Stomach (tissue), 9 donors: ENCODE data around the gene MTHFR. TPM values are rescaled to one million over a fixed set of nuclear protein-coding genes. Genes with fewer than 3 reads are reported as not detected.

Experiments used
- DNase-seq, 2 donors: peaks; one replicate each; pipeline versions ENCODE4 v3.0.0 to v3.0.0-alpha.2; 2013 to 2019
- H3K27ac ChIP-seq, 5 donors: fragments of 200-600 bp in 4 of 5; sonication (generic) in 4 of 5; one replicate each; pipeline ENCODE4 v1.5.1; 2013 to 2019; ENCODE audit warnings: mild to moderate bottlenecking in 1 of 5, moderate library complexity in 1 of 5
- H3K27me3 ChIP-seq, 3 donors: fragments of 200-600 bp; sonication (generic); one replicate each; pipeline ENCODE4 v1.5.1; 2017 to 2019; ENCODE audit warnings: mixed run types in 1 of 3
- H3K36me3 ChIP-seq, 4 donors: fragments of 200-600 bp; sonication (generic); 1 replicate in 3 of 4; 2 replicates in 1 of 4; pipeline ENCODE4 v1.5.1; 2016 to 2019
- H3K4me1 ChIP-seq, 4 donors: fragments of 200-600 bp; sonication (generic); one replicate each; pipeline ENCODE4 v1.5.1; 2016 to 2019
- H3K4me3 ChIP-seq, 4 donors: fragments of 200-600 bp; sonication (generic) in 3 of 4; one replicate each; pipeline ENCODE4 v1.5.1; 2016 to 2019; ENCODE audit warnings: mild to moderate bottlenecking in 1 of 4
- H3K9me3 ChIP-seq, 4 donors: fragments of 200-600 bp; sonication (generic); one replicate each; pipeline ENCODE4 v1.5.1; 2016 to 2019
- CTCF ChIP-seq, 7 experiments: fragments of 450-650 bp in 4 of 7; fragments of 200-600 bp in 3 of 7; sonication (generic) in 3 of 7; IDR thresholded peaks; one replicate each; pipeline ENCODE4 v1.5.1; 2016 to 2019; ENCODE audit warnings: antibody characterized with exemption in 7 of 7, control low read depth in 2 of 7, mild to moderate bottlenecking in 1 of 7
- EP300 ChIP-seq: sonication (generic); formaldehyde crosslinking; IDR thresholded peaks from one replicate; pipeline ENCODE4 v1.6.1; 2017; ENCODE audit warnings: antibody characterized with exemption
- POLR2A ChIP-seq, 4 donors: fragments of 450-650 bp; IDR thresholded peaks; one replicate each; pipeline ENCODE4 v1.6.1; 2016; ENCODE audit warnings: antibody characterized with exemption in 4 of 4, control low read depth in 2 of 4, mild to moderate bottlenecking in 1 of 4, moderate library complexity in 1 of 4
- POLR2AphosphoS5 ChIP-seq, 3 donors: sonication (generic); formaldehyde crosslinking; IDR thresholded peaks; one replicate each; pipeline ENCODE4 v1.6.1; 2016; ENCODE audit warnings: antibody characterized with exemption in 3 of 3
- WGBS, 5 donors: extraction: QIAGEN DNeasy Blood & Tissue Kit in 3 of 5; methylation state at CpG; one replicate each; pipeline versions ENCODE4 v1.1.5 to v1.1.7; 2013 to 2018; 5-methylcytosine and 5-hydroxymethylcytosine counted together
- intact Hi-C: fragments of 100-400 bp; cut with DNase I; formaldehyde crosslinking; loops from one replicate; pipeline ENCODE4 v1.15.1; 2023; ENCODE audit warnings: low total_unique reads
- polyA plus RNA-seq, 3 donors: library from polyadenylated mRNA; stranded (reverse); fragments of 200-250 nt; gene quantifications; one replicate each; pipeline ENCODE4 v1.2.3, GENCODE V29; 2013
- total RNA-seq, 5 donors: library from RNA; depleted of rRNA; stranded (reverse); fragments of >200 nt; gene quantifications; one replicate each; pipeline versions ENCODE4 v1.1.0 to v1.2.3, GENCODE V29; 2014 to 2016
- donor health status: healthy with polysubstance abuse.
- donor health status: Bipolar disorder and iron deficiency.
- donor health status: healthy.

MTHFR gene
- total and polyA plus RNA-seq, 8 donors: 5.3 to 171 (median 49.1) TPM

- TF ChIP-seq EP300 (no peak), CTCF (IDR thresholded peaks at IDR 0.05) (no peak), POLR2A (IDR thresholded peaks at IDR 0.05) (no peak), POLR2AphosphoS5 (IDR thresholded peaks at IDR 0.05) (no peak)
- 46 to 53% (median 50%) methylated on average over 11 of the region's 11 CpGs for WGBS, 5 donors
Observed at GRCh38 chr1:11850156-11850555, 44.4 kb upstream of the MTHFR start.

DNA sequence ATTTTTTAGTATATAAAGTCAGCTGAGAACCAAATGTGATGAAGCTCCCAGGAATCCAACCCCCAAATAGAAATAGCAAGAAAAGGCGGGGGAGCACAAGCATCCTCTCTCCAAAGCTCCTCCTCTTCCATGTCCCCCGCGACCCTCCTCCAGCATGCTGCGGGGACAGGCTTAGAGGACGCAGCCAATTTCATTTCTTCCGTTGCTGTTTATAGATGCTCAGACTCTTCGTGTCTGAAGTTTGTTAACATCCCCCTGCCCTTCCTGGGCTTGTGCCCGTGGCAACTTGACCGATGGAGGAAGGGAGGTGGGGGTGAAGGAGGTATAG is 42.6 kb upstream of the MTHFR start:
- Histone ChIP-seq H3K4me1 (peaks cover 0 to 6% (median 2%) of the 10 kb centered on the region in 4 donors), H3K36me3 (peaks cover 6 to 43% (median 34%) of the 10 kb centered on the region in 4 donors), H3K27me3 (peaks cover 0 to 3% (median 0%) of the 10 kb centered on the region in 3 donors), H3K4me3 (no peak overlapping the region), H3K9me3 (no peaks in the 10 kb centered on the region), H3K27ac (no peak overlapping the region)
- 67 to 85% (median 81%) methylated on average over 9 of the region's 9 CpGs for WGBS, 5 donors
- TF ChIP-seq POLR2A (IDR thresholded peaks at IDR 0.05): no peak
- TF ChIP-seq POLR2AphosphoS5 (IDR thresholded peaks at IDR 0.05): no peak
- intact Hi-C loops: no loop called here
- no peak for DNase-seq

More at GRCh38 chr1:11850156-11850555, 44.4 kb upstream of the MTHFR start:
- Histone ChIP-seq H3K4me1 (peaks cover 0 to 6% (median 2%) of the 10 kb centered on the region in 4 donors), H3K9me3 (no peaks in the 10 kb centered on the region), H3K27ac (no peak overlapping the region), H3K36me3 (peaks cover 0 to 25% (median 16%) of the 10 kb centered on the region in 4 donors), H3K4me3 (no peak overlapping the region), H3K27me3 (peaks cover 0 to 11% (median 3%) of the 10 kb centered on the region in 3 donors)
- DNase-seq: no peak
- intact Hi-C loops: no loop called here

- peaks cover 0 to 9% (median 3%) of the 10 kb centered on the region in 4 donors for H3K4me1 ChIP-seq
- H3K36me3 ChIP-seq: peaks cover 6 to 48% (median 39%) of the 10 kb centered on the region in 4 donors
- 57 to 67% (median 60%) methylated on average over 18 of the region's 18 CpGs for WGBS, 5 donors
- no peak within 1 kb of the TSS for H3K27ac ChIP-seq
- H3K4me3 ChIP-seq: no peak within 1 kb of the TSS
- TF ChIP-seq CTCF (IDR thresholded peaks at IDR 0.05) (no peak), POLR2AphosphoS5 (IDR thresholded peaks at IDR 0.05) (no peak), POLR2A (IDR thresholded peaks at IDR 0.05) (no peak), EP300 (no peak)
- intact Hi-C loops: no loop called here
- H3K27me3 ChIP-seq: peaks cover 0 to 3% (median 0%) of the 10 kb centered on the region in 3 donors
- peak in 1 of 2 donors; percentile 59 for DNase-seq
- no peaks in the 10 kb centered on the region for H3K9me3 ChIP-seq
Observed at GRCh38 chr1:11847667-11848372, 42.1 kb upstream of the MTHFR start, which contains the start of gene NPPA. TSS of gene NPPA (minus strand) at chr1:11847783. CDS start at chr1:11847684, 99 bp downstream.

GRCh38 chr1:11845641-11846335 is 40.0 kb upstream of the MTHFR start:
- H3K4me1 ChIP-seq: peaks cover 0 to 24% (median 3%) of the 10 kb centered on the region in 4 donors
- H3K36me3 ChIP-seq: peaks cover 19 to 68% (median 59%) of the 10 kb centered on the region in 4 donors
- H3K27ac ChIP-seq: no peak overlapping the region
- no peaks in the 10 kb centered on the region for H3K9me3 ChIP-seq
- H3K4me3 ChIP-seq: no peak overlapping the region
- TF ChIP-seq EP300: no peak
- no peaks in the 10 kb centered on the region for H3K27me3 ChIP-seq
- DNase-seq: peak in 1 of 2 donors; percentile 62
- intact Hi-C loops: no loop called here
- WGBS, 5 donors: 52 to 64% (median 57%) methylated on average over 5 of the region's 5 CpGs

DNA sequence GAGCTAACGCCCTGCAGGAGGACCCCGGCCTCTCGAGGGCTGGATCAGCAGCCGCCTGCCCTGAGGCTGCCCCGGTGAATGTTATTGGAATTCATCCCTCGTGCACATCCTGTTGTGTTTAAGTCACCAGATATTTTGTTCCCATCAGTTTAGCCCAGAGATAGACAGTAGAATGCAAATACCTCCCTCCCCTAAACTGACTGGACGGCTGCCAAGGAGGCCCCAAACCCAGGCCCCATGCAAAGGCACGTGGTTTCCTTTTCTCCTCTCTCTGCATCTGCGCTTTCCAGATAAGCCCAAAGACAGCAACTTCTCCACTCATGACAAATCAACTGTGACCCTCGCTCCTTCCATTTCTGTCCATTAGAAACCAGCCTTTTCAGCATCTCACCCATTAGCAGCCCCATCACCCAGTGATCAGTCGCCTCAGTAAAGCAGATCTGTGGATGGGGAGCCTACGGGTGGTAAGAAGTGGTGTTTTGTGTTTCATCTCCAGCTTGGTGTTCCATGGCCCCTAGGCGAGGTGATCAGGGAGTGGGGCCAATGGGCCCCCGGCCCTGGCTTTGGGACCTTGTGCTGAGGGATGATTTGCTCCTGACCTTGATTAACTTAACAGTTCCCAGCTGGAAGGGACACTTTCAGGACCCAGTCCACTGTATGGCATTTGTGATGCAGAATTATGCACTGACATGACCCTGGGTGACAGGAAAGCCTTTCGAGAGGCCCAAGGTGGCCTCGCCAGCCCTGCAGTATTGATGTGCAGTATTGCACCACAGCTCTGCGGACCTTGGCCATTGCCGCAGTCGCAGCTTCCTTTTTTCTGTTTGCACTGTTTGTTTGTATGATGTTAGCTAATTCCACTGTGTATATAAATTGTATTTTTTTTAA is 36.6 kb upstream of the MTHFR start:
- TF ChIP-seq CTCF (IDR thresholded peaks at IDR 0.05): no peak
- TF ChIP-seq POLR2A (IDR thresholded peaks at IDR 0.05): no peak
- TF ChIP-seq EP300: no peak
- TF ChIP-seq POLR2AphosphoS5 (IDR thresholded peaks at IDR 0.05): no peak
- H3K27ac ChIP-seq: no peak overlapping the region
- H3K36me3 ChIP-seq: peaks cover 49 to 99% (median 91%) of the 10 kb centered on the region in 4 donors
- intact Hi-C loops: no loop called here
- peaks cover 0 to 25% (median 0%) of the 10 kb centered on the region in 4 donors for H3K4me1 ChIP-seq
- H3K4me3 ChIP-seq: no peak overlapping the region
- no peaks in the 10 kb centered on the region for H3K27me3 ChIP-seq
- peak in 1 of 2 donors; percentile 70 for DNase-seq
- no peaks in the 10 kb centered on the region for H3K9me3 ChIP-seq
- 56 to 69% (median 67%) methylated on average over 18 to 19 of the region's 19 CpGs for WGBS, 5 donors
